ENCODE measurements around the gene MPC1. TPM values are rescaled to one million over a fixed set of nuclear protein-coding genes. Genes with fewer than 3 reads are reported as not detected.
A peak's percentile ranks its signal among the peaks of the same experiment; 100 is the strongest.

The MPC1 gene
- total RNA-seq, 1 donor from 2014 or later: 29.1 TPM

GRCh38 chr6:166325383-166326042 lies 57.2 kb downstream of the MPC1 start:
- Mint-ChIP-seq H3K27ac (ENCODE audit: unreplicated experiment) (no peak overlapping the region), H3K36me3 (ENCODE audit: unreplicated experiment) (peaks cover 40% of the 10 kb centered on the region), H3K27me3 (ENCODE audit: unreplicated experiment) (no peaks in the 10 kb centered on the region), H3K4me3 (ENCODE audit: unreplicated experiment) (no peak overlapping the region), H3K9me3 (ENCODE audit: unreplicated experiment) (no peaks in the 10 kb centered on the region), H3K4me1 (ENCODE audit: unreplicated experiment) (peaks cover under 1% of the 10 kb centered on the region)
- TF ChIP-seq, protein P1, sequence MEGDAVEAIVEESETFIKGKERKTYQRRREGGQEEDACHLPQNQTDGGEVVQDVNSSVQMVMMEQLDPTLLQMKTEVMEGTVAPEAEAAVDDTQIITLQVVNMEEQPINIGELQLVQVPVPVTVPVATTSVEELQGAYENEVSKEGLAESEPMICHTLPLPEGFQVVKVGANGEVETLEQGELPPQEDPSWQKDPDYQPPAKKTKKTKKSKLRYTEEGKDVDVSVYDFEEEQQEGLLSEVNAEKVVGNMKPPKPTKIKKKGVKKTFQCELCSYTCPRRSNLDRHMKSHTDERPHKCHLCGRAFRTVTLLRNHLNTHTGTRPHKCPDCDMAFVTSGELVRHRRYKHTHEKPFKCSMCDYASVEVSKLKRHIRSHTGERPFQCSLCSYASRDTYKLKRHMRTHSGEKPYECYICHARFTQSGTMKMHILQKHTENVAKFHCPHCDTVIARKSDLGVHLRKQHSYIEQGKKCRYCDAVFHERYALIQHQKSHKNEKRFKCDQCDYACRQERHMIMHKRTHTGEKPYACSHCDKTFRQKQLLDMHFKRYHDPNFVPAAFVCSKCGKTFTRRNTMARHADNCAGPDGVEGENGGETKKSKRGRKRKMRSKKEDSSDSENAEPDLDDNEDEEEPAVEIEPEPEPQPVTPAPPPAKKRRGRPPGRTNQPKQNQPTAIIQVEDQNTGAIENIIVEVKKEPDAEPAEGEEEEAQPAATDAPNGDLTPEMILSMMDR (IDR thresholded peaks at IDR 0.05): no peak
- DNase-seq (ENCODE audit: extremely low spot score, unreplicated experiment): no peak

DNA sequence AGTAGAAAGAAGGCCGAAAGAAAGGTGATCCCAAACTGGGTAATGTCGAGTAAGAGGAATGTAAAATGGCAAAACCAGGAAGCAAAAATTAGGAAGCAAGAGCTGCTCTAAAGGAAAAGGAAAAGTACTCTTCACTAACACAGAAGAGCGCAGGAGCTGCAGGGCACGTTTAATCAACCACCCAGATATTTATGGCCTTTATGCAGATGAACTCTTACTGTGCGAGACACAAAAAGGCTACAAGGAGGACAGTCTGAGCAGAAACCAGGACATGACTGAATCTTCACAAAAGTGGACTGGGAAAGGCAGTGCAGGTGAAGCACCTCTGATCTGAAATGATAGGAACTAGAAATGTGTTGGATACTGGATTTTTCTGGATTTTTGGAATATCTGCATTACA lies 59.3 kb downstream of the MPC1 start:
- Mint-ChIP-seq H3K36me3 (ENCODE audit: unreplicated experiment) (peaks cover 48% of the 10 kb centered on the region), H3K4me3 (ENCODE audit: unreplicated experiment) (no peak overlapping the region), H3K9me3 (ENCODE audit: unreplicated experiment) (no peaks in the 10 kb centered on the region), H3K4me1 (ENCODE audit: unreplicated experiment) (no peaks in the 10 kb centered on the region), H3K27ac (ENCODE audit: unreplicated experiment) (no peak overlapping the region), H3K27me3 (ENCODE audit: unreplicated experiment) (no peaks in the 10 kb centered on the region)
- TF ChIP-seq, protein P1 (IDR thresholded peaks at IDR 0.05): no peak
- DNase-seq (ENCODE audit: extremely low spot score, unreplicated experiment): no peak

DNA sequence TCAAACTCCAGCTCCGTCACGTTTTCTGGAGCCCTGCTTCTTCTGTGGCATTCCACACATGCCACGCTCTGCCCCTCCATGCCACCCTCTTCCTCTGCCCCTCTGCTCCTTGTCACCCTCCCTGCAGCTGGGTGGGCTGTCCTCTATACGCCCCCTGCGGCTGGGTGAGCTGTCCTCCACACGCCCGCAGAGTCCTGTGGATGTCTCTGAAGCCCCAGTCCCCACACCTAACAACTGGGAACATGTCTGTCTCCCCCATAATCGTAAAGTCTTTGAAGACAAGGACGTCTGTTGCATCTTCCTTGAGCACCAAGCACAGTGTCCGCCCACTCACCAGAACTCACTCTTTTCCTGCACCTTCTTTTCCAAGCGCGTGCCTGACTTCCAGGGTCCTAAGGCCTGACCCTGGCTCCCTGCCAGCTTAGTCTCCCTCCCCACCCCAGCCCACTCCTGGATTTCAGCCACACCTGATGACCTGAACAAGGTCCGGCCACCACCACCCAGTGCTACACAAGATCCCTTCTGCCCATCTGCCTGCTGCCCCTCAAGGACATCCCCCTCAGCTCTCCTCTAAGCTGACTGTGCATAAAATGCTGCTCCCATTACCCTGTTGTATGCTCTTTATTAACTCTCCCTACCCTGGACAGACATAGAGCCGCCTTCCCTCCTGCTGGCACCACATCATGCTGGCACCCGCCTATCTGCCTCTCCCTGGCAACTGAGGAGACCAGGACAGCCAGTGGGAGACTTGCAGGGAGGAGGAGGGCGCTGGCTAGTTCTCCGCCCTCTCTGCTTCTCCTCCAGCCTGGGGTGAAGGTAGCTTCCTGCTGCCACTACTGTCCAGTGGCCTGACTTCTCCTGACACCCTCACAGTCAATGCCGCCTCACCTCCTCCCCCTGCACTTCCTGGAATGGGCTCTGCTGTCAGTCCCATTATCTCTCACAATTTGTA lies 63.8 kb downstream of the MPC1 start:
- Mint-ChIP-seq H3K4me1 (ENCODE audit: unreplicated experiment) (no peaks in the 10 kb centered on the region), H3K4me3 (ENCODE audit: unreplicated experiment) (no peak overlapping the region), H3K27me3 (ENCODE audit: unreplicated experiment) (no peaks in the 10 kb centered on the region), H3K27ac (ENCODE audit: unreplicated experiment) (no peak overlapping the region), H3K36me3 (ENCODE audit: unreplicated experiment) (peaks cover 23% of the 10 kb centered on the region), H3K9me3 (ENCODE audit: unreplicated experiment) (no peaks in the 10 kb centered on the region)
- TF ChIP-seq, protein P1 (IDR thresholded peaks at IDR 0.05): no peak
- DNase-seq (ENCODE audit: extremely low spot score, unreplicated experiment): peak; percentile 70

GRCh38 chr6:166318227-166318626 lies 64.5 kb downstream of the MPC1 start:
- DNase-seq (ENCODE audit: extremely low spot score, unreplicated experiment): peak; percentile 75
- no peak overlapping the region for H3K27ac Mint-ChIP-seq (ENCODE audit: unreplicated experiment)
- no peak overlapping the region for H3K4me3 Mint-ChIP-seq (ENCODE audit: unreplicated experiment)
- peaks cover under 1% of the 10 kb centered on the region for H3K4me1 Mint-ChIP-seq (ENCODE audit: unreplicated experiment)
- no peaks in the 10 kb centered on the region for H3K27me3 Mint-ChIP-seq (ENCODE audit: unreplicated experiment)
- H3K9me3 Mint-ChIP-seq (ENCODE audit: unreplicated experiment): no peaks in the 10 kb centered on the region
- H3K36me3 Mint-ChIP-seq (ENCODE audit: unreplicated experiment): peaks cover 21% of the 10 kb centered on the region
- TF ChIP-seq, protein P1 (IDR thresholded peaks at IDR 0.05): no peak
